K562 (cell line): ENCODE results near the gene CHPF. TPM values are rescaled to one million over a fixed set of nuclear protein-coding genes. Genes with fewer than 3 reads are reported as not detected.
A peak's percentile ranks its signal among the peaks of the same experiment; 100 is the strongest.

Experiments used
- ARID1B ChIP-seq: fragments of 450-650 bp; IDR thresholded peaks from 2 replicates; pipeline ENCODE4 v1.6.1; 2016; ENCODE audit warnings: antibody characterized with exemption, mild to moderate bottlenecking, inconsistent platforms
- CBFA2T2 ChIP-seq: fragments of 450-650 bp; conservative IDR thresholded peaks from 2 replicates; pipeline ENCODE4 v1.6.1; 2017; ENCODE audit warnings: mild to moderate bottlenecking
- CREB1 ChIP-seq, 2 experiments: sonication (generic) in 1 of 2; formaldehyde crosslinking in 1 of 2; IDR thresholded peaks; 2 replicates each; pipeline versions ENCODE4 v1.6.1 to v1.8.0; 2012 to 2022; ENCODE audit warnings: inconsistent platforms in 1 of 2, mild to moderate bottlenecking in 1 of 2, missing genetic modification reagents in 1 of 2, moderate library complexity in 1 of 2
- DMBX1 ChIP-seq: fragments of 250-450 bp; sonication (Bioruptor Pico); IDR thresholded peaks from 2 replicates; pipeline ENCODE4 v1.8.0; 2022; ENCODE audit warnings: inconsistent platforms, mild to moderate bottlenecking, moderate library complexity, borderline replicate concordance
- FOXA1 ChIP-seq: fragments of 450-650 bp; IDR thresholded peaks from 2 replicates; pipeline ENCODE4 v1.6.1; 2016; ENCODE audit warnings: mild to moderate bottlenecking, borderline replicate concordance
- HMGN3 ChIP-seq: IDR thresholded peaks from 2 replicates; pipeline ENCODE4 v1.6.1; 2011; ENCODE audit warnings: borderline replicate concordance, low read depth, mild to moderate bottlenecking, mixed read lengths, low read length; ENCODE audit not compliant: insufficient read length; ENCODE audit errors: extremely low read depth
- KLF16 ChIP-seq: IDR thresholded peaks from 2 replicates; pipeline ENCODE4 v1.6.1; 2016; ENCODE audit warnings: antibody characterized with exemption
- RCOR1 ChIP-seq, 2 experiments: IDR thresholded peaks; 2 replicates each; pipeline ENCODE4 v1.6.1; 2012; ENCODE audit warnings: low read depth in 2 of 2, low read length in 2 of 2, borderline replicate concordance in 1 of 2, improper control_type of control experiment in 1 of 2
- SAP30 ChIP-seq: fragments of 200-600 bp; sonication (generic); IDR thresholded peaks from 2 replicates; pipeline ENCODE4 v1.6.1; 2012; ENCODE audit warnings: borderline replicate concordance, low read depth, mild to moderate bottlenecking, moderate library complexity, low read length, control low read depth, inconsistent platforms; ENCODE audit not compliant: insufficient read depth, poor library complexity, severe bottlenecking
- SMAD4 ChIP-seq: fragments of 250-450 bp; sonication (Bioruptor Pico); conservative IDR thresholded peaks from 2 replicates; pipeline ENCODE4 v1.8.0; 2021; ENCODE audit warnings: inconsistent platforms, mild to moderate bottlenecking, moderate library complexity
- SMARCE1 ChIP-seq: fragments of 450-650 bp; IDR thresholded peaks from 2 replicates; pipeline ENCODE4 v1.7.1; 2016; ENCODE audit warnings: mild to moderate bottlenecking
- ZNF384 ChIP-seq: IDR thresholded peaks from 2 replicates; pipeline ENCODE4 v1.6.1; 2012; ENCODE audit warnings: low read depth, low read length, improper control_type of control experiment
- ZNF695 ChIP-seq: fragments of 450-650 bp; formaldehyde crosslinking; IDR thresholded peaks from 2 replicates; pipeline ENCODE4 v1.4.0; 2020; ENCODE audit warnings: mild to moderate bottlenecking, moderate library complexity
- polyA plus RNA-seq, 8 experiments: library from polyadenylated mRNA; depleted of rRNA in 4 of 8; stranded (reverse) in 5 of 8; unstranded in 3 of 8; fragments of >200 nt; fragmentation: Nextera tagmentation in 2 of 8; fragmentation: Illumina TruSeq in 1 of 8; extraction: Ambion mirVana in 2 of 8; extraction: Trizol in 1 of 8; gene quantifications; 2 replicates each; pipeline versions ENCODE4 v1.2.1 to v1.2.3, GENCODE V29; 2011 to 2014; ENCODE audit warnings: inconsistent platforms in 1 of 8, missing spikeins in 1 of 8
- total RNA-seq, 7 experiments: library from RNA; depleted of rRNA in 6 of 7; stranded (reverse); fragments of >200 nt in 6 of 7; fragmentation: Illumina TruSeq in 2 of 7; extraction: Trizol in 2 of 7; gene quantifications; 2 replicates each; pipeline versions ENCODE4 v1.2.1 to v1.2.3, GENCODE V29; 2011 to 2021; ENCODE audit warnings: low replicate concordance in 1 of 7
- TF ChIP-seq, protein P1 (sequence below), 2 experiments: fragments of 450-650 bp; formaldehyde crosslinking in 1 of 2; IDR thresholded peaks; 2 replicates each; pipeline versions ENCODE4 v1.4.0 to v1.6.1; 2014 to 2020; ENCODE audit warnings: mild to moderate bottlenecking in 2 of 2, borderline replicate concordance in 1 of 2, low read depth in 1 of 2
- TF ChIP-seq, protein P2 (sequence below), 2 experiments: fragments of 150-350 bp in 1 of 2; IDR thresholded peaks; 2 replicates each; pipeline ENCODE4 v1.6.1; 2012 to 2016; ENCODE audit warnings: low read depth in 2 of 2, low read length in 2 of 2, mild to moderate bottlenecking in 1 of 2, moderate library complexity in 1 of 2

The CHPF gene
- total and polyA plus RNA-seq, 9 of the 15 experiments (the other 6 are each of a cell fraction or from before 2014, with no cell fraction given): 0.15 to 57.2 (median 7.9) TPM

DNA sequence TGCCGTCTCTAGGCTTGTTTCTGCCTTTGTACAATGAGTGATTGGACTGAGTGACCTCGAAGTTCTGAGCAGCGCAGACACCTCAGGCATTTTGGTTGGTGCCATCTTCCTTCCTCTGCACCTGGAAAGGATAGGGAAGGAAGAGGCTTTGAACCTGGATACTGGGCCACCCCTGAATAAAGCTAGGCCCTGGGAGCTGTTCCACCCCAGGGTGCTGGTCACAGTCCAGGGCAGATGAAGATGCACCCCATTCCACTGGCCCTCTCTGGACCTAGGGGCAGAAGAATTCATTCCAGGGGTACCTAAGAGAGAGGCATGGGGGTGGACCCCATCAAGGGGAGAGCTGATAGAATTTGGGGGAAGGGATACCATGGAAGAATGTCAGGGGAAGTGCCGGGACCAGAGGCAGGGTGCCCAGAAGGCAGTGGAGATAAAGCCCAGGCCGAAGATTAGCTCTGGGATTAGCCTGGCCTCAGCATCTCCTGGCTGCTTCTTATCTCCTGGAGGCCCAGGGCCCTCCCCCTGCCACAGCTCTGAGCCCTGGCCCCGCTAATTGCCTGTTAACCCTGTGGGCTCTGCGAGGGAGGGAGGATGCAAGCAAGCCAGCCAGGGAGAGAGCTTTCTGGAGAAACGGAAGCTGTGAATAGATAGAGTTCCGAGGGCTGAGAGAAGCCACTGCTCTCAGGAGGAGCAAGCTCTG lies 17.9 kb downstream of the CHPF start (continued):
- TF ChIP-seq, protein P1, sequence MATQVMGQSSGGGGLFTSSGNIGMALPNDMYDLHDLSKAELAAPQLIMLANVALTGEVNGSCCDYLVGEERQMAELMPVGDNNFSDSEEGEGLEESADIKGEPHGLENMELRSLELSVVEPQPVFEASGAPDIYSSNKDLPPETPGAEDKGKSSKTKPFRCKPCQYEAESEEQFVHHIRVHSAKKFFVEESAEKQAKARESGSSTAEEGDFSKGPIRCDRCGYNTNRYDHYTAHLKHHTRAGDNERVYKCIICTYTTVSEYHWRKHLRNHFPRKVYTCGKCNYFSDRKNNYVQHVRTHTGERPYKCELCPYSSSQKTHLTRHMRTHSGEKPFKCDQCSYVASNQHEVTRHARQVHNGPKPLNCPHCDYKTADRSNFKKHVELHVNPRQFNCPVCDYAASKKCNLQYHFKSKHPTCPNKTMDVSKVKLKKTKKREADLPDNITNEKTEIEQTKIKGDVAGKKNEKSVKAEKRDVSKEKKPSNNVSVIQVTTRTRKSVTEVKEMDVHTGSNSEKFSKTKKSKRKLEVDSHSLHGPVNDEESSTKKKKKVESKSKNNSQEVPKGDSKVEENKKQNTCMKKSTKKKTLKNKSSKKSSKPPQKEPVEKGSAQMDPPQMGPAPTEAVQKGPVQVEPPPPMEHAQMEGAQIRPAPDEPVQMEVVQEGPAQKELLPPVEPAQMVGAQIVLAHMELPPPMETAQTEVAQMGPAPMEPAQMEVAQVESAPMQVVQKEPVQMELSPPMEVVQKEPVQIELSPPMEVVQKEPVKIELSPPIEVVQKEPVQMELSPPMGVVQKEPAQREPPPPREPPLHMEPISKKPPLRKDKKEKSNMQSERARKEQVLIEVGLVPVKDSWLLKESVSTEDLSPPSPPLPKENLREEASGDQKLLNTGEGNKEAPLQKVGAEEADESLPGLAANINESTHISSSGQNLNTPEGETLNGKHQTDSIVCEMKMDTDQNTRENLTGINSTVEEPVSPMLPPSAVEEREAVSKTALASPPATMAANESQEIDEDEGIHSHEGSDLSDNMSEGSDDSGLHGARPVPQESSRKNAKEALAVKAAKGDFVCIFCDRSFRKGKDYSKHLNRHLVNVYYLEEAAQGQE (IDR thresholded peaks at IDR 0.05; ENCODE audit: borderline replicate concordance): peak; percentile 58
- TF ChIP-seq, protein P1 (CRISPR knock-in tag; IDR thresholded peaks at IDR 0.05; ENCODE audit: low read depth): peak; percentile 74; the same call in 1 of the 2 replicates
- TF ChIP-seq HMGN3: peak; percentile 99
- TF ChIP-seq, protein P2, sequence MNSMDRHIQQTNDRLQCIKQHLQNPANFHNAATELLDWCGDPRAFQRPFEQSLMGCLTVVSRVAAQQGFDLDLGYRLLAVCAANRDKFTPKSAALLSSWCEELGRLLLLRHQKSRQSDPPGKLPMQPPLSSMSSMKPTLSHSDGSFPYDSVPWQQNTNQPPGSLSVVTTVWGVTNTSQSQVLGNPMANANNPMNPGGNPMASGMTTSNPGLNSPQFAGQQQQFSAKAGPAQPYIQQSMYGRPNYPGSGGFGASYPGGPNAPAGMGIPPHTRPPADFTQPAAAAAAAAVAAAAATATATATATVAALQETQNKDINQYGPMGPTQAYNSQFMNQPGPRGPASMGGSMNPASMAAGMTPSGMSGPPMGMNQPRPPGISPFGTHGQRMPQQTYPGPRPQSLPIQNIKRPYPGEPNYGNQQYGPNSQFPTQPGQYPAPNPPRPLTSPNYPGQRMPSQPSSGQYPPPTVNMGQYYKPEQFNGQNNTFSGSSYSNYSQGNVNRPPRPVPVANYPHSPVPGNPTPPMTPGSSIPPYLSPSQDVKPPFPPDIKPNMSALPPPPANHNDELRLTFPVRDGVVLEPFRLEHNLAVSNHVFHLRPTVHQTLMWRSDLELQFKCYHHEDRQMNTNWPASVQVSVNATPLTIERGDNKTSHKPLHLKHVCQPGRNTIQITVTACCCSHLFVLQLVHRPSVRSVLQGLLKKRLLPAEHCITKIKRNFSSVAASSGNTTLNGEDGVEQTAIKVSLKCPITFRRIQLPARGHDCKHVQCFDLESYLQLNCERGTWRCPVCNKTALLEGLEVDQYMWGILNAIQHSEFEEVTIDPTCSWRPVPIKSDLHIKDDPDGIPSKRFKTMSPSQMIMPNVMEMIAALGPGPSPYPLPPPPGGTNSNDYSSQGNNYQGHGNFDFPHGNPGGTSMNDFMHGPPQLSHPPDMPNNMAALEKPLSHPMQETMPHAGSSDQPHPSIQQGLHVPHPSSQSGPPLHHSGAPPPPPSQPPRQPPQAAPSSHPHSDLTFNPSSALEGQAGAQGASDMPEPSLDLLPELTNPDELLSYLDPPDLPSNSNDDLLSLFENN (IDR thresholded peaks at IDR 0.05; ENCODE audit: low read depth in 2 of 2, low read length in 2 of 2): peak in 1 of 2 experiments; percentile 38; a peak in 1 of 4 replicates
- peak; percentile 66; the same call in 1 of the 2 replicates for TF ChIP-seq DMBX1 (CRISPR knock-in tag)
- TF ChIP-seq ZNF384: no peak
- TF ChIP-seq ZNF695 (CRISPR knock-in tag): no peak
- peak; percentile 91 for TF ChIP-seq CBFA2T2
- peak; percentile 96 for TF ChIP-seq ARID1B
- TF ChIP-seq CREB1 (IDR thresholded peaks at IDR 0.05): peak; percentile 12; the same call in 1 of the 2 replicates
- no peak for TF ChIP-seq CREB1 (CRISPR knock-in tag; IDR thresholded peaks at IDR 0.05)
- TF ChIP-seq SAP30: no peak
- peak; percentile 89 for TF ChIP-seq KLF16
- peak; percentile 86 for TF ChIP-seq SMAD4 (CRISPR knock-in tag)
- TF ChIP-seq FOXA1: no peak
- TF ChIP-seq SMARCE1: peak; percentile 93
- peak; percentile 69 to 96; a peak in 3 of 4 replicates for TF ChIP-seq RCOR1 (IDR thresholded peaks at IDR 0.05; ENCODE audit: borderline replicate concordance in 1 of 2, low read depth in 2 of 2, low read length in 2 of 2)
